Fibroblast of mammary gland (primary cell): ENCODE data around the gene BMP8B.
"Not testable (repeated sequence)": the region's sequence is repeated elsewhere in the genome, so short reads cannot be mapped to it uniquely, and the experiment has no call there.

Source experiments
- DNase-seq: peaks from one replicate; pipeline ENCODE4 v3.0.0-alpha.2; 2010; ENCODE audit warnings: low read depth
- H3K4me3 ChIP-seq: 2 replicates; pipeline ENCODE4 v1.5.1; 2011; ENCODE audit warnings: low read depth, mild to moderate bottlenecking, low read length, moderate library complexity; ENCODE audit not compliant: control insufficient read depth
- CTCF ChIP-seq: conservative IDR thresholded peaks from 2 replicates; pipeline ENCODE4 v1.5.1; 2011; ENCODE audit warnings: low read depth, low read length, inconsistent platforms; ENCODE audit not compliant: control insufficient read depth, insufficient read depth

The BMP8B gene

GRCh38 chr1:39782103-39782502 is 6.6 kb downstream of the BMP8B start:
- DNase-seq: no peak
- TF ChIP-seq CTCF: no peak
- no peak overlapping the region for H3K4me3 ChIP-seq

DNA sequence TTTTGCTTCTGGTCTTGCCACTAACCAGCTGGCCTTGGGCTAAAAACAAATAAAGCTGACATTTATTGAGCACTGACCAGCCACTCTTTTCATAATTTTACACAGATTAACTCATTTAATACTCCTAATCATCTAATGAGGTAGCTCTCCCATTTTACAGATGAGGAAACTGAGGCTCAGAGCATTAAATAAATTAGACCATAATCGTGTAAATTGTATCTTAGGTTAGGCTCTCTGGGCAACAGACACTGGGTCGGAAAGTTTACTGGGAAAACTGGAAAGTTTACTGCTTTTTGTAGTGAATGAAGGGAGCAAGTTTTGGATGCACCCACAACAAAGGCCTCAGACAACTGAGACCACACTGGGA is 7.3 kb downstream of the BMP8B start:
- no peak for TF ChIP-seq CTCF
- H3K4me3 ChIP-seq: no peak overlapping the region
- DNase-seq: no peak

DNA sequence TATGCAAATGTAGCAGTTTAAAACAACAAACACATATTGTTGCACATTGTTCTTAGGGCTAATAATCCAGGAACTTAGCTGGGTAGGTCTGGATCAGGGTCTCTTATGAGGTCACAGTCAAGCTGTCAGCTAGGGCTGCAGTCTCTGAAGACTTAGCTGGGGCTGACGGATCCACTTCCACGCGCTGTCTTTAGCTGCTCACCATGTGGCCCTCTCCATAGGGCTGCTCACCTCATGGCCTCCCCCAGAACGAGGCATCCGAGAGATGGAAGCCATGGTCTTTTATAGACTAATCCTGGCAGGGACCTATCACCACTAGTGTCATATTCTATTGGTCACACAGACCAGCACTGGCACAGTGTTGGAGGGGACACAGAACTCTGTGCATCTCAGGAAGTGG is 8.8 kb downstream of the BMP8B start:
- no peak overlapping the region for H3K4me3 ChIP-seq
- DNase-seq: no peak
- TF ChIP-seq CTCF: no peak

DNA sequence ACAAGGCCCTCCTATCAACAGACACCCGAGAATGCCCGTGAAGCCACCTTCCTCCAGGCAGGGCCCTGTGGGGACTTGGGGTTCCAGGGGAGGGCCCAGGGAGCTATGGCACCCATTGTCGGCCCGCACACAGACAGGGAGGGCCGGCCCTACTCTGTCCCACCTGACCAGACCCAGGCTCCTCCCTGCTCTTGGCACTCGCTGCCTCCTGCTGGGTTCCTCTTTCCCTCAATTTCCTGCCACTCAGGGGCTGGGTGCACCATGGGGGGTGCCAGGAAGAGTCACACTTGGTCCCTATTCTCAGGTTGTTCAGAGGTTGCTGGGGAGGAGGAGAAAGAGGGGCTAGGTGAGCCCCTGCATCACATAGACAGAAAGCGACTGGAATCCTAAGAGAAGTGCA is 9.5 kb downstream of the BMP8B start:
- no peak overlapping the region for H3K4me3 ChIP-seq
- DNase-seq: no peak
- no peak for TF ChIP-seq CTCF

- DNase-seq, H3K4me3 ChIP-seq: not testable (repeated sequence)
These were observed 10.1 kb downstream of the BMP8B start for GRCh38 chr1:39778463-39779099.

DNA sequence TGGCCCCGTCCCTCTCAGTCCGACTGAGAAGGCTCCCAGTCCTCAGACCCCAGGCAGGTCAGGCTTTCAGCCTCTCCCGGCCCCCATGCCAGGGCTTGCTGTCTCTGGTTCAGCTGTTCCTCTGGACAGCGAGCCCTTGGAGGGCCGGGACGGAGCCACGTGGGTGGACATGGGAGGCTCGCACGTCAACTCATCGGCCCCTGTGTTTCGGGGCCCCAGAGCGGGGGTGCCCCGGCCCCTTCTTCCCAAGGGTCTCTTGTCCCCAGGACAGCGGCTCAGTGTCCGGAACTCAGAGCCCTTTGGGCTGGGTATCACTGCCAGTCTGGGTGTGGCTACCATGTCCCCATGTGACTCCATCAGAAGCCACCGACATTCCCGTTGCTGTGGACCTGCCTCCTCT is 10.8 kb downstream of the BMP8B start:
- DNase-seq, H3K4me3 ChIP-seq: not testable (repeated sequence)

- no peak for DNase-seq
- no peak for TF ChIP-seq CTCF
- no peak overlapping the region for H3K4me3 ChIP-seq
These were observed 11.4 kb downstream of the BMP8B start for GRCh38 chr1:39777306-39777705.

- no peak for TF ChIP-seq CTCF
- no peak overlapping the region for H3K4me3 ChIP-seq
- DNase-seq: no peak
These were observed 11.8 kb downstream of the BMP8B start for GRCh38 chr1:39776886-39777285.
